ENCODE results near the gene SLF1.

Gene SLF1

DNA sequence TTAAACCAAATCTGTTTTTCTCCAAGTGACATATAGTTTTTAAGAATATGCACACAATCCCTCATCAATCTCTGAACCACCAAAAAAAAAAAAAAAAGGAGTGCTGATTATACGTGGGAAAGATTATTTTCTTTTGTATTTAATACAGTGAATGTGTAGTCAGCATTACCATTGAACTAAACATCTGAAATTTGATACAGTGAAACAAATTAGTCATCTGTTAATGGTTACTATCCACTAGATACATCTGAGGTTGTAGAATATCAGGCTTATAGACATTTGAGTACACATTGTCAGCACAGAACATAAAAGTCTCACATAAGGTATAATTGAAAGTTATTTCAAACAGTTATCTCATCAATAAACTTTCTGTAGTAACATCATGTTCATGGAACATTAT, 87.0 kb downstream of the SLF1 start:
- TF ChIP-seq, protein P1, sequence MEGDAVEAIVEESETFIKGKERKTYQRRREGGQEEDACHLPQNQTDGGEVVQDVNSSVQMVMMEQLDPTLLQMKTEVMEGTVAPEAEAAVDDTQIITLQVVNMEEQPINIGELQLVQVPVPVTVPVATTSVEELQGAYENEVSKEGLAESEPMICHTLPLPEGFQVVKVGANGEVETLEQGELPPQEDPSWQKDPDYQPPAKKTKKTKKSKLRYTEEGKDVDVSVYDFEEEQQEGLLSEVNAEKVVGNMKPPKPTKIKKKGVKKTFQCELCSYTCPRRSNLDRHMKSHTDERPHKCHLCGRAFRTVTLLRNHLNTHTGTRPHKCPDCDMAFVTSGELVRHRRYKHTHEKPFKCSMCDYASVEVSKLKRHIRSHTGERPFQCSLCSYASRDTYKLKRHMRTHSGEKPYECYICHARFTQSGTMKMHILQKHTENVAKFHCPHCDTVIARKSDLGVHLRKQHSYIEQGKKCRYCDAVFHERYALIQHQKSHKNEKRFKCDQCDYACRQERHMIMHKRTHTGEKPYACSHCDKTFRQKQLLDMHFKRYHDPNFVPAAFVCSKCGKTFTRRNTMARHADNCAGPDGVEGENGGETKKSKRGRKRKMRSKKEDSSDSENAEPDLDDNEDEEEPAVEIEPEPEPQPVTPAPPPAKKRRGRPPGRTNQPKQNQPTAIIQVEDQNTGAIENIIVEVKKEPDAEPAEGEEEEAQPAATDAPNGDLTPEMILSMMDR (conservative IDR thresholded peaks at IDR 0.05; ENCODE audit: low read length), result no peak
- no peak overlapping the region for H3K4me3 ChIP-seq (ENCODE audit: low read length)
- DNase-seq (ENCODE audit: low read depth), result no peak

DNA sequence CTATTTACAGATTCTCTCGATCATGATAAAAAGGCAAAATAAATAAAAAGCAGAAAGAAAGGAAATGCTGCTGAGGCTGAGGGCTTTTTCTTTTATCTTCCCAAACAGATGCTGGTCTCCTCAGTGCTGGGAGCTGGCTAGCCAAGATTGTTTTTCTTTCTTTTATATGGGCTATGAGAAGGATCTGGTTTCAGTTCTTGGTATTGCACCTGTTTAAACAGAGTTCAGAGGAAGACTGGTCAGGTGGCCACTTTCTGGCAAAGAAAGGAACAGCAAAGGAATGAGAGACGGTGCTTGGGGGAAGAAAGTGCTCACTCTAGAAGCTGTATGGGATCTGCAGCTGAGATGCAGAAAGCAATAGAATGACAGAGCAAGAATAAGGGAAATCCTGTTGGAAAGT, 88.9 kb downstream of the SLF1 start:
- TF ChIP-seq, protein P1 (conservative IDR thresholded peaks at IDR 0.05; ENCODE audit: low read length), result no peak
- no peak overlapping the region for H3K4me3 ChIP-seq (ENCODE audit: low read length)

DNA sequence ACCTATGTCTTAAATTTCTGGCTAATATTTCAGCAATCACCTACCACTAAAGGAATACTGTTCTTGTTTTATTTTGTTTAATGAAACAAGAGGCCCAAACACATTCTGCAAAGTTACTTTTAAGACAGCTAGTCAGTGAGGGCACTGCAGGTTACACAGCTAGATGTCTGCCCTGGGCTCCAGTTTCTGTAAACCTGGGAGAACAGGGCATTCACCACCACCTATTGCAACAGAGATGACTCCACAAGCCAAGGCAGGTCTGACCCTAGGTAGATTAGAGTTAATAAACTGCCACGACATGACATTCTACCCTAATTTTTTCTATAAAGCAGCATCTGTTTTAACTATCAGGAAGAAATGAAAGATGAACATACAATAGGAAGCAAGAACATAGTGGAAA, 90.8 kb downstream of the SLF1 start:
- DNase-seq (ENCODE audit: low read depth), result no peak
- no peak overlapping the region for H3K4me3 ChIP-seq (ENCODE audit: low read length)
- TF ChIP-seq, protein P1 (conservative IDR thresholded peaks at IDR 0.05; ENCODE audit: low read length), result no peak

More for the DNA sequence above, 88.9 kb downstream of the SLF1 start:
- no peak for DNase-seq (ENCODE audit: low read depth)

DNA sequence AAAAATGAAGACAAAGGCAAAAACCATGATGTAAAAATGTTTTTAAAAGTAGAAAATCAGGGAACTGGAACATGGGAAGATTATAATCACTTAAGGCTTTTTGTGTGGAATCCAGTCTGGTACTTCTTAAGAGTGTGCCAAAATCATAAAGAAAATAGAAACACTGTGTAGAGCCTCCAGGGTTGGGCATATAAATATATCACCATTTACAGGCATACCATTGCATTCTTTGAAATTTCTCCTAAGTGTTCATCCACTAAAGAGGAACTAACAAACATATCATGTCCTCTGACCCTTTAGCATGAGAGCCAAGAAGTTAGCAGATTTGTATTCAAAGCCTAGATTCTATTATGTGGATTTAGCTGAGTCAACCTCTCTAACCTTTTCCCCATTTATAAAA, 93.3 kb downstream of the SLF1 start:
- TF ChIP-seq, protein P1 (conservative IDR thresholded peaks at IDR 0.05; ENCODE audit: low read length), result no peak
- no peak for DNase-seq (ENCODE audit: low read depth)
- H3K4me3 ChIP-seq (ENCODE audit: low read length), result no peak overlapping the region

DNA sequence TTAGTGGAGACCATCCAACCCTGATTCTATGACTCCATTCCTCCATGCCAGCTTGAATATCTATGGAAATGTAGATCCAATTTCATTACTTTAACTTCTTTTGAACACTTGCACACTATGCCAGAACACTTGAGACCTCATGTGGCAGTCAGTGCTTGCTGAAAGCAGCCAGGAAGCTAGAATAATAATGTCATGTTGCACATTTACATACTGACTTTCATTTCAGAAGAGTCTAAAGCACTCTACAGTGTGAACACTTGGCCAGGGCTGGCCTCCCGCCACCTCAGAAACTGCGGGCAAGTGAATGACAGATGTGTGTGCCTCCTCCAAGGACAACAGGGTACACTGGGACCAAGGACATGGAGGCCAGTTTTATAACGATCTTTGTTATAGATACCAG, 97.3 kb downstream of the SLF1 start:
- no peak overlapping the region for H3K4me3 ChIP-seq (ENCODE audit: low read length)

DNA sequence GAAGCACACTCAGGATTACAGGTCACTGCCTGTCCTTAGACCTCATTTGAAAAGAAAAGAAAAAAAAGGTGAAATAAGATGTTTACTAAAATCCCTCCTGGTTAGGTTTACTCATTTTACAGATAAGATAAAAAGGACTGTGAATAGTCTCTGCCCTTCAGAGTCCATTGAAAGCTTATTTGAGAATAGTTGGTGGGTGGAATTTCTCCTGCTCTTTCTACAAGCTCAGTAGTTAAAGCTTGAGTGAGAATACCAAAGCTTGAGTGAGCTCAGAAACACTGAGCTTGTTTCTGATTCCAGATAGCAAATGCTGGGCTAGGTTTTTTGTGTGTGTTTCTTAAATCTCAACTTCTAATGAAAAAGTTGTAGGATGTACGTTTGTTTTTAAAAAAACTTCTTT, 106.7 kb downstream of the SLF1 start:
- no peak for DNase-seq (ENCODE audit: low read depth)
- no peak overlapping the region for H3K4me3 ChIP-seq (ENCODE audit: low read length)
- TF ChIP-seq, protein P1 (conservative IDR thresholded peaks at IDR 0.05; ENCODE audit: low read length), result no peak

More for the DNA sequence above, 97.3 kb downstream of the SLF1 start:
- TF ChIP-seq, protein P1 (conservative IDR thresholded peaks at IDR 0.05; ENCODE audit: low read length), result no peak
- no peak for DNase-seq (ENCODE audit: low read depth)

DNA sequence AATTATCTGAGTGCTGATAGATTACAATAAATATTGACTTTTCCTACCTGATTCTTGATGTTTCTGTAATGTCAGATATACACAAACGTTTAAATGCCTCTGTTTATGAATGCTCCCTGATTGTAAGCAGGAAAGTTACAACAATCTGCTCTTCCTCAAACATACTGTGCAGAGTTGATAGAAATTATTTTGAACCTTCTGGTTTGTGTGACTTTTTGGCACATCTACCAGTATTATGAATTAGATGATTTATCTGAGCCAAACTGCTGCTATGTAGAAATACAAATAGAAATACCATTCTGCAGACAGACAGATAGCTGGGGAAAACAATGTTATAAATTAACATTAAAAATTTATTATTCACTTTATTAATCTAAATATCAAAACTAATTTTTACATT, 113.0 kb downstream of the SLF1 start:
- no peak overlapping the region for H3K4me3 ChIP-seq (ENCODE audit: low read length)
- no peak for DNase-seq (ENCODE audit: low read depth)
- TF ChIP-seq, protein P1 (conservative IDR thresholded peaks at IDR 0.05; ENCODE audit: low read length), result no peak
